Endodermal cell (in vitro differentiated cells): Measurements from ENCODE around the gene ALS2CL. TPM values are rescaled to one million over a fixed set of nuclear protein-coding genes. Genes with fewer than 3 reads are reported as not detected.

Experiments
- DNase-seq: peaks from one replicate; pipeline ENCODE4 v3.0.0-alpha.2; 2017
- H3K27ac ChIP-seq: 2 replicates; pipeline ENCODE4 v1.5.1; 2013; ENCODE audit warnings: mild to moderate bottlenecking, low read depth, low read length, moderate library complexity
- H3K27me3 ChIP-seq: 2 replicates; pipeline ENCODE4 v1.6.1; 2013; ENCODE audit warnings: mild to moderate bottlenecking, low read length, moderate library complexity; ENCODE audit not compliant: insufficient read depth, control insufficient read depth, poor library complexity, severe bottlenecking
- H3K36me3 ChIP-seq: 2 replicates; pipeline ENCODE4 v1.7.0; 2013; ENCODE audit warnings: mild to moderate bottlenecking, low read length, moderate library complexity; ENCODE audit not compliant: control insufficient read depth, insufficient read depth
- H3K4me1 ChIP-seq: one replicate; pipeline ENCODE4 v1.7.0; 2013; ENCODE audit warnings: low read length; ENCODE audit not compliant: control insufficient read depth, insufficient read depth
- H3K4me3 ChIP-seq: 2 replicates; pipeline ENCODE4 v1.5.1; 2013; ENCODE audit warnings: mild to moderate bottlenecking, low read length, moderate library complexity
- H3K9ac ChIP-seq: 2 replicates; pipeline ENCODE4 v1.6.1; 2013; ENCODE audit warnings: mild to moderate bottlenecking, low read length, moderate library complexity; ENCODE audit not compliant: poor library complexity, severe bottlenecking; ENCODE audit errors: extremely low read depth
- H3K9me3 ChIP-seq: 2 replicates; pipeline ENCODE4 v1.6.1; 2013; ENCODE audit warnings: mild to moderate bottlenecking, low read length, moderate library complexity; ENCODE audit not compliant: control insufficient read depth
- H3K27ac Mint-ChIP-seq: 2 replicates; pipeline ENCODE4 v1.8.0; 2020; ENCODE audit warnings: mixed read lengths
- H3K27me3 Mint-ChIP-seq: 2 replicates; pipeline ENCODE4 v1.8.0; 2021; ENCODE audit warnings: mild to moderate bottlenecking, mixed read lengths; ENCODE audit not compliant: insufficient read depth
- H3K36me3 Mint-ChIP-seq: 2 replicates; pipeline ENCODE4 v1.8.0; 2020; ENCODE audit warnings: low read depth, mixed read lengths
- H3K4me1 Mint-ChIP-seq: 2 replicates; pipeline ENCODE4 v1.8.0; 2020; ENCODE audit warnings: mixed read lengths
- H3K4me3 Mint-ChIP-seq: 2 replicates; pipeline ENCODE4 v1.8.0; 2020; ENCODE audit warnings: mild to moderate bottlenecking, moderate library complexity, mixed read lengths
- H3K9me3 Mint-ChIP-seq: 2 replicates; pipeline ENCODE4 v1.8.0; 2020; ENCODE audit warnings: mild to moderate bottlenecking, mixed read lengths
- WGBS, 2 experiments: methylation state at CpG; one replicate each; pipeline versions ENCODE4 v1.1.5 to v1.1.7; 2013; ENCODE audit warnings: missing lambda C conversion rate in 2 of 2, mixed read lengths in 1 of 2; ENCODE audit not compliant: insufficient coverage in 1 of 2, insufficient read length in 1 of 2; 5-methylcytosine and 5-hydroxymethylcytosine counted together
- total RNA-seq, 2 donors: library from RNA; stranded (reverse); fragmentation: NEBNext Ultra II Directional in 1 of 2; extraction: Animal tissue kit (Norgen Biotek cat#: 25700) in 1 of 2; gene quantifications; 2 replicates in 1 of 2; 3 replicates in 1 of 2; pipeline ENCODE4 v1.2.1, GENCODE V29; 2021
- TF ChIP-seq, protein P1 (sequence below): fragments of 200-600 bp; sonication (generic); conservative IDR thresholded peaks from 2 replicates; pipeline ENCODE4 v1.5.0; 2021; ENCODE audit warnings: antibody characterized with exemption, mild to moderate bottlenecking

The ALS2CL gene
- total RNA-seq, 2 donors from 2014 or later = 8.9 to 20.8 TPM

DNA sequence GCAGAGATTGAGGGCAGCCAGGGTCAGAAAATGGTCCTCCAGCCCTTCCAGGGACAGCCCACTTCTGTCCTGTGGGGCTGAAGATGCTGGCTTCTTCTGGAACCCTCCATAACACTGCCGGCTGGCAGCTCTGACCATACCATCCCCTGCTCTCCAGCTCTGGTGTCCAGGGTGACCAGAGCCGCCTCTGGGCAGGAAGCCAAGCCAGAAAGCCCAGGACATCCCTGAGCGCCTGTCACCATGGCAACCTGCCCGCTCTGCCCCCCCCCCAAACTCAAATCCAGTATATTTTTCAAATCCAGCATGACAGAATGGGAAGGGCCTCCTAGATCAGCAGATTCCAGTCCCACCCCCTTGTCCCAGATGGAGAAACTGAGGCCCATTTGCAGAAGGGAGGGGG lies 7.3 kb upstream of the ALS2CL start:
- H3K27me3 Mint-ChIP-seq = peaks cover 29% of the 10 kb centered on the region
- H3K9ac ChIP-seq = no peak overlapping the region
- TF ChIP-seq, protein P1, sequence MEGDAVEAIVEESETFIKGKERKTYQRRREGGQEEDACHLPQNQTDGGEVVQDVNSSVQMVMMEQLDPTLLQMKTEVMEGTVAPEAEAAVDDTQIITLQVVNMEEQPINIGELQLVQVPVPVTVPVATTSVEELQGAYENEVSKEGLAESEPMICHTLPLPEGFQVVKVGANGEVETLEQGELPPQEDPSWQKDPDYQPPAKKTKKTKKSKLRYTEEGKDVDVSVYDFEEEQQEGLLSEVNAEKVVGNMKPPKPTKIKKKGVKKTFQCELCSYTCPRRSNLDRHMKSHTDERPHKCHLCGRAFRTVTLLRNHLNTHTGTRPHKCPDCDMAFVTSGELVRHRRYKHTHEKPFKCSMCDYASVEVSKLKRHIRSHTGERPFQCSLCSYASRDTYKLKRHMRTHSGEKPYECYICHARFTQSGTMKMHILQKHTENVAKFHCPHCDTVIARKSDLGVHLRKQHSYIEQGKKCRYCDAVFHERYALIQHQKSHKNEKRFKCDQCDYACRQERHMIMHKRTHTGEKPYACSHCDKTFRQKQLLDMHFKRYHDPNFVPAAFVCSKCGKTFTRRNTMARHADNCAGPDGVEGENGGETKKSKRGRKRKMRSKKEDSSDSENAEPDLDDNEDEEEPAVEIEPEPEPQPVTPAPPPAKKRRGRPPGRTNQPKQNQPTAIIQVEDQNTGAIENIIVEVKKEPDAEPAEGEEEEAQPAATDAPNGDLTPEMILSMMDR = no peak
- peaks cover 2% of the 10 kb centered on the region for H3K4me1 Mint-ChIP-seq
- 83 to 100% methylated on average over 1 to 4 of the region's 4 CpGs for WGBS, 2 experiments
- no peak overlapping the region for H3K4me3 Mint-ChIP-seq
- no peaks in the 10 kb centered on the region for H3K9me3 ChIP-seq
- H3K27ac Mint-ChIP-seq = no peak overlapping the region
- H3K27me3 ChIP-seq = peaks cover 23% of the 10 kb centered on the region
- no peaks in the 10 kb centered on the region for H3K36me3 Mint-ChIP-seq
- no peak for DNase-seq
- no peaks in the 10 kb centered on the region for H3K9me3 Mint-ChIP-seq
- H3K27ac ChIP-seq = no peak overlapping the region
- no peak overlapping the region for H3K4me3 ChIP-seq
- no peaks in the 10 kb centered on the region for H3K36me3 ChIP-seq
- H3K4me1 ChIP-seq = no peaks in the 10 kb centered on the region

DNA sequence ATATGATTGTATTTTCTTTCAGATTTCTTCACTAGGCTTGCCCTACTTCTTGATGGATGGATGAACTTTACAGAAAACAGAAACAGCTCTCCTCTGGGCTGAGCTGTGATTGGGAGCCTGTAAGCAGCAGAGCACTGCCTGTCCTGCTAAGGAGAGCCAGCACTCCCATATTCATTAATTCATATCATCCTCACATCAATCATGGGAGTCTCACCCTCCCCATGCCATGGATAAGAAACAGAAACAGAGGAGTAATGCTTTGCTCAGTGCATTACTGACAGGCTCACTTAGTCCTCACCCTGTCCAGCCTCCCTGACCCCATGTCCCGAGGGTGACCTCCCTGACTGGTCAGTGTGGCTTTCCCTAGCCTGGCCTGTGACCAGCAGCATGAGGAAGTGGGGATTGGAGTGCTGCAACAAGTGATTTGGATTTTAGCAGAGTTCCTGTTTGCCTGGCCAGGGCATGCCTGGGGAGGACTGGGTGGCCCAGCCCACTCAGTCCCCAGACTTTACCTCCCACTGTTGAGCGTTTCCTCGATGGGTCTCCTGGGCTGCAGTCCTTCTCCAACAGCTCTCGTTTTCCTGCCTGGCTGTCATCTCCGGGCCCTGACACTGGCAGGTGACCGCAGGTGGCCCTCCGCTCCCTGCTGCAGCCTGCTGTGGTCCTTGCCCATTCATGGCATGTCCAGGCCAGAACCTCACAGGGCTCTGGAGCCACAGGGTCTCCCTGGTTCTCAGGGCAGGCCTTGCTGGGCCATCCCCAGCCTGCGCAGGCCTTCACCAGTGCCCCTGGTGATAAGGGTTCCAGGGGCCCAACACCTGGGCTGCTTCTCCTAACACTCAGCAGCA lies 6.4 kb upstream of the ALS2CL start:
- H3K27ac ChIP-seq = no peak overlapping the region
- Mint-ChIP-seq H3K4me3 (no peak overlapping the region), H3K9me3 (no peaks in the 10 kb centered on the region)

DNA sequence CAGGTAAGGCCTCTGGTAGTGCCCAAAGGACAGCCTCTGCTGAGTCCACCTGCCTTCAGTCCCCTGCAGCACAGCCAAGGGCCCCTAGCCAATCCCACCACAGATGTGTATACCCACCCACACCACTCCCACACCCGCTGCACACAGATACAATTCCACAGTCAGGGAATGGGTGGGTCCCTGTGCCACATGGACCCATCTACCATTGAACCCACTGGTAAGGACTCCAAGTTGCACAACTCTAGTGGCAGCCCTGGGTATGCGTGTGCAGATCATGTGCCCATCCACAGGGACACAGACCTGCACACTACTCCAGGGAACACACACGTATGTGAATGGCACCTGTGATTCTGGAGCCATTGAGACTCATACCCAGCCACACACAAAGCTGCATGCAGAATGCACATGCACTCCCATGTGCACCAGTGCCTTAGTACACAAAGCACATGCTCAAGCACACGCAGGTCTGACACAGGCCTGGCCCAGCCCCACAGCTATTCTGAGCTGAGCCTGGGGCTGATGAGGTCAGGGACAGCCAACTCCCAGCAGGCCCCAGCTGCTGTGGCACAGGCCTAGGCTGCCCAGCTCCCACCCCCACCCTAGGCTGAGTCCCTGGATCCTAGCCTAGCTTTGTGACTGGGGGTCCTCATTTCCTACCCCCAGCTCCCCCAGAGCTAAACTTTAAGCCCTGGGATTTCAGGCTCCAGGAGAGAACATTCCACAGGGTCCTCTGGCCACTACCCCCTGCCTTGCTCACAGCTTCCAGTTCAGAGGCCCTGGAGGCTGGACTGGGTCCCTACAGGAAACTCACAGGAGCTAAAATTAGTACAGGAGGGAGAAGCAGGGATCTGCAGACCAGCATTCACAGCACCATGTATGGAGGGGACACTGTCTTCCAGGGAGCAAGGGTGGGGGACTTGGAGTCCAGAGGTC lies 2.7 kb upstream of the ALS2CL start:
- Mint-ChIP-seq H3K9me3 (no peaks in the 10 kb centered on the region), H3K36me3 (no peaks in the 10 kb centered on the region), H3K27ac (no peak overlapping the region), H3K4me3 (no peak overlapping the region), H3K27me3 (peaks cover 27% of the 10 kb centered on the region), H3K4me1 (peaks cover 5% of the 10 kb centered on the region)
- Histone ChIP-seq H3K27ac (no peak overlapping the region), H3K9ac (no peak overlapping the region), H3K4me3 (no peak overlapping the region), H3K36me3 (no peaks in the 10 kb centered on the region), H3K27me3 (peaks cover 18% of the 10 kb centered on the region), H3K4me1 (no peaks in the 10 kb centered on the region), H3K9me3 (no peaks in the 10 kb centered on the region)
- TF ChIP-seq, protein P1 = peak; percentile 10
- DNase-seq = no peak
- WGBS, 2 experiments = 91 to 96% methylated on average over 4 of the region's 4 CpGs

More for the DNA sequence above, 6.4 kb upstream of the ALS2CL start:
- 92 to 97% methylated on average over 4 to 8 of the region's 8 CpGs for WGBS, 2 experiments
- TF ChIP-seq, protein P1 = no peak
- no peak overlapping the region for H3K4me3 ChIP-seq
- no peak overlapping the region for H3K9ac ChIP-seq
- H3K36me3 Mint-ChIP-seq = no peaks in the 10 kb centered on the region
- no peaks in the 10 kb centered on the region for H3K36me3 ChIP-seq
- H3K27me3 ChIP-seq = peaks cover 23% of the 10 kb centered on the region
- H3K27ac Mint-ChIP-seq = no peak overlapping the region
- H3K9me3 ChIP-seq = no peaks in the 10 kb centered on the region
- peaks cover 29% of the 10 kb centered on the region for H3K27me3 Mint-ChIP-seq
- H3K4me1 ChIP-seq = no peaks in the 10 kb centered on the region
- no peak for DNase-seq
- peaks cover 2% of the 10 kb centered on the region for H3K4me1 Mint-ChIP-seq
